Upper lobe of left lung (tissue), 4 donors: ENCODE data around the gene CPNE8.

Experiments
- EP300 ChIP-seq, 4 donors: sonication (generic); formaldehyde crosslinking; IDR thresholded peaks; one replicate each; pipeline ENCODE4 v1.5.1; 2017; ENCODE audit warnings: antibody characterized with exemption in 4 of 4, control low read depth in 2 of 4
- POLR2A ChIP-seq, 4 donors: fragments of 450-650 bp; IDR thresholded peaks; one replicate each; pipeline ENCODE4 v1.5.1; 2016 to 2017; ENCODE audit warnings: antibody characterized with exemption in 4 of 4, mild to moderate bottlenecking in 2 of 4
- POLR2AphosphoS5 ChIP-seq, 2 donors: sonication (generic); formaldehyde crosslinking; IDR thresholded peaks; one replicate each; pipeline ENCODE4 v1.5.1; 2017; ENCODE audit warnings: antibody characterized with exemption in 2 of 2
- TF ChIP-seq, protein P1 (sequence below), 6 experiments: fragments of 450-650 bp in 4 of 6; fragments of 200-600 bp in 2 of 6; sonication (generic) in 2 of 6; IDR thresholded peaks; one replicate each; pipeline ENCODE4 v1.5.1; 2016 to 2019; ENCODE audit warnings: antibody characterized with exemption in 6 of 6

DNA sequence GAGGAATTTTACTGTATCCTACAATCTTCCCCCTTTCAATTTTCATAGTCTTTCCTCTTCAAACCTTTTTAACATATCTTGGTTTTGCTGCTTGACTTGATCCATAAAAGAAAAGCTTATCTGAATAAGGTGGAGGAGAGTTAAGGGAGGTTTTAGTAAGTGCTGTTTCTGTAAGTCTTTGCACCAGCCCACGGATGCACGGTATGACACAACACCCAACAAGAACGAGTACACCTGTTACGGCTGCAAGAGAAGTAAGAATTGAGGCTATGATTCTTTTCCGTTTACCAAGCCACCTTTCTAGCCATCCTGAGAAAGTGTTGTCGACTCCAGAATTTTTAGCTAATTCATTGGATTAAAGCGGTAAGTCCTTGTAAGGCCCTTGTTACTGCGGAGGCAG is 26.1 kb upstream of the CPNE8 start:
- TF ChIP-seq POLR2A (IDR thresholded peaks at IDR 0.05), result no peak
- TF ChIP-seq, protein P1, sequence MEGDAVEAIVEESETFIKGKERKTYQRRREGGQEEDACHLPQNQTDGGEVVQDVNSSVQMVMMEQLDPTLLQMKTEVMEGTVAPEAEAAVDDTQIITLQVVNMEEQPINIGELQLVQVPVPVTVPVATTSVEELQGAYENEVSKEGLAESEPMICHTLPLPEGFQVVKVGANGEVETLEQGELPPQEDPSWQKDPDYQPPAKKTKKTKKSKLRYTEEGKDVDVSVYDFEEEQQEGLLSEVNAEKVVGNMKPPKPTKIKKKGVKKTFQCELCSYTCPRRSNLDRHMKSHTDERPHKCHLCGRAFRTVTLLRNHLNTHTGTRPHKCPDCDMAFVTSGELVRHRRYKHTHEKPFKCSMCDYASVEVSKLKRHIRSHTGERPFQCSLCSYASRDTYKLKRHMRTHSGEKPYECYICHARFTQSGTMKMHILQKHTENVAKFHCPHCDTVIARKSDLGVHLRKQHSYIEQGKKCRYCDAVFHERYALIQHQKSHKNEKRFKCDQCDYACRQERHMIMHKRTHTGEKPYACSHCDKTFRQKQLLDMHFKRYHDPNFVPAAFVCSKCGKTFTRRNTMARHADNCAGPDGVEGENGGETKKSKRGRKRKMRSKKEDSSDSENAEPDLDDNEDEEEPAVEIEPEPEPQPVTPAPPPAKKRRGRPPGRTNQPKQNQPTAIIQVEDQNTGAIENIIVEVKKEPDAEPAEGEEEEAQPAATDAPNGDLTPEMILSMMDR (IDR thresholded peaks at IDR 0.05), result no peak
- no peak for TF ChIP-seq POLR2AphosphoS5 (IDR thresholded peaks at IDR 0.05)
- TF ChIP-seq EP300 (IDR thresholded peaks at IDR 0.05), result no peak
